ENCODE data around the gene AHNAK.
"Not testable (repeated sequence)": the region's sequence is repeated elsewhere in the genome, so short reads cannot be mapped to it uniquely, and the experiment has no call there.

Gene AHNAK

DNA sequence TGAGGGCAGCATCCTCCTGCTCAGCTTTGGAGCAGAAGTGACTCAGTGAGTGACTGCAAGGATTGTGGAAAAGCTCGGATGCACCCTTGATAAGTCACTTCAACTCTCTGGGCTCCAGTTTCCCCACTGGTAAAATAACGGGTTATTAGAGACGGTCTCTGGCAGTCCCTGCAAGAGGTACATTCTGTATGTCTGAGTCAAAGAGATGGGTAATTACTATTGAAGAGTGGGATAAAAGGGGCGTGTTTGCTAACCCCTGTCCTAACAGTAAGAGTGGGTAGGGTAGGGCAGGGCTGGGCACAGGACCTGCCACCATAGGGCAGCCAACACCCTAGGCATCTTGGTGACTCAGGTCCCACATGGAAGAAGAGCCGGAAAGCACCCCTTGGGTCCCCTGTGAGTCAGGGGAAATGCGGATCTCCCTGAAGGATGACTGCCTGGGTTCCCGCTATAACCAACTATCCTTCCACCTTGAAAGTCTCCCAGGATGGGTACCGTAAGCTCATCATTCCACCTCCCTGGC is 7.3 kb upstream of the AHNAK start:
- TF ChIP-seq, protein P1, sequence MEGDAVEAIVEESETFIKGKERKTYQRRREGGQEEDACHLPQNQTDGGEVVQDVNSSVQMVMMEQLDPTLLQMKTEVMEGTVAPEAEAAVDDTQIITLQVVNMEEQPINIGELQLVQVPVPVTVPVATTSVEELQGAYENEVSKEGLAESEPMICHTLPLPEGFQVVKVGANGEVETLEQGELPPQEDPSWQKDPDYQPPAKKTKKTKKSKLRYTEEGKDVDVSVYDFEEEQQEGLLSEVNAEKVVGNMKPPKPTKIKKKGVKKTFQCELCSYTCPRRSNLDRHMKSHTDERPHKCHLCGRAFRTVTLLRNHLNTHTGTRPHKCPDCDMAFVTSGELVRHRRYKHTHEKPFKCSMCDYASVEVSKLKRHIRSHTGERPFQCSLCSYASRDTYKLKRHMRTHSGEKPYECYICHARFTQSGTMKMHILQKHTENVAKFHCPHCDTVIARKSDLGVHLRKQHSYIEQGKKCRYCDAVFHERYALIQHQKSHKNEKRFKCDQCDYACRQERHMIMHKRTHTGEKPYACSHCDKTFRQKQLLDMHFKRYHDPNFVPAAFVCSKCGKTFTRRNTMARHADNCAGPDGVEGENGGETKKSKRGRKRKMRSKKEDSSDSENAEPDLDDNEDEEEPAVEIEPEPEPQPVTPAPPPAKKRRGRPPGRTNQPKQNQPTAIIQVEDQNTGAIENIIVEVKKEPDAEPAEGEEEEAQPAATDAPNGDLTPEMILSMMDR (IDR thresholded peaks at IDR 0.05; ENCODE audit: control insufficient read depth, extremely low read depth, insufficient read depth): no peak
- DNase-seq (ENCODE audit: low read depth): no peak
- no peak overlapping the region for H3K4me3 ChIP-seq (ENCODE audit: low read depth, low read length)

DNA sequence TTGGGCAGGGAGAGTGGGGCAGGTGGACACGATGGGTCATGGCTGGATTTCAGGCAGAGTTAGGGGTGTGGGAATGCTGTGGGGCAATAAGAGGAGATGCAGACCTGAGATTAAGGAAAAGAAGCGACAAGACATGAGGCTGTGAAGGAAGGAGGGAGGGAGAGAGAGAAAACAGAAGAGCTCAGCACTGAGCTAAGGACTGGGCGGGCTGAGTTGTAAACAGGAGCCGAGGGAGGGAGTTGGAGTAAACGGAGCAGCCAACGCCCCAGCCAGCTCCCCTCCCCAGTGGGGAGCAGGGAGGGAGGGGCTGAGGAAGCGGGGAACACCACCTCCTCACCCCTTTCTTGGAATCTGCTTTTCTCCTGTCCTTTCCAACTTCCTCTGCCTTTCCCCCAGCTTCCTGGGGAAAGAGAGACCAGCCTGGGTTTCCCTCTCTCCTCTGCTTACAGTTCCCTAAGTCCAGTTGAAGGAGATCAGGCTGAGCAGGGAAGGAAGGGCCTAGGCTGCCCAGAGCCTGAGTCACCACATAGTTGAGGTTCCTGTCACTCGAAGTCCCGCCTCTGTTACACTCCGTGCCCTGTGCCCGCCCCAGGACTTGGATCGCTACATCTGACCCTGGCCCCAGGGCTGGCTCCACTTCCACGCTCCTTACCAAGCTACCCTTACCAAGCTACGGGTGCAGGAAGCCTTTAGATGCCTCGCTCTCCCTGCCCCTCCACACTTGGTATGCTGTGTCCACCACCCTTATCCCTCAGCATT is 6.7 kb upstream of the AHNAK start:
- H3K4me3 ChIP-seq (ENCODE audit: low read depth, low read length): no peak overlapping the region
- peak; percentile 81 for DNase-seq (ENCODE audit: low read depth)
- TF ChIP-seq, protein P1 (IDR thresholded peaks at IDR 0.05; ENCODE audit: control insufficient read depth, extremely low read depth, insufficient read depth): no peak

DNA sequence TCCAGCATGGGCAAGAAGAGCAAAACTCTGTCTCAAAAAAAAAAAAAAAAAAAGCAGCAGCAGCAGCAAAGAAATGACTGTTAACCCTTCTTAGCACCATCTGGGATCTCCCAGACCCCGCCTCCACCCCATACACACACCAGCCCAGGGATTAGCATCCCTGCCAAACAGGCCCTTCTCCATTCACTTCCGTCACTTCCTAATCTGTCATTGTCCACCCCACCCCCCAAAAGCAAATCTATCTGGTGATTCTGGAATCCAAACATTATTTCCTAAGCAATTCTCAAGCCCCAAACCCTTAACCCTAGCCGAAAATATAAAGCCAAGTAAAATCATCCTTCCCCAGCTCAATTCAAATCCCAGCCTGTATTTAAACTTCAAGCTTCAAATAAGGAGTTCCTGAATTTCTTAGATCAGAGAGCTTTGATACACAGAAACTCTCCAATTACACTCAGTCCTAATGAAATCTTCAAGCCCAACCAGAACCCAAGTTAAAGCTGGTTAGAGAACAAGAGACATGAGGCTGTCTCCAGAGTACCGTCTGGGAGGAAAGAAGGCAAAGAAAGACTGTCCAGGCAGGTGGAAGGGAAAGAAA is 6.0 kb upstream of the AHNAK start:
- DNase-seq (ENCODE audit: low read depth): no peak
- TF ChIP-seq, protein P1 (IDR thresholded peaks at IDR 0.05; ENCODE audit: control insufficient read depth, extremely low read depth, insufficient read depth): no peak
- no peak overlapping the region for H3K4me3 ChIP-seq (ENCODE audit: low read depth, low read length)

DNA sequence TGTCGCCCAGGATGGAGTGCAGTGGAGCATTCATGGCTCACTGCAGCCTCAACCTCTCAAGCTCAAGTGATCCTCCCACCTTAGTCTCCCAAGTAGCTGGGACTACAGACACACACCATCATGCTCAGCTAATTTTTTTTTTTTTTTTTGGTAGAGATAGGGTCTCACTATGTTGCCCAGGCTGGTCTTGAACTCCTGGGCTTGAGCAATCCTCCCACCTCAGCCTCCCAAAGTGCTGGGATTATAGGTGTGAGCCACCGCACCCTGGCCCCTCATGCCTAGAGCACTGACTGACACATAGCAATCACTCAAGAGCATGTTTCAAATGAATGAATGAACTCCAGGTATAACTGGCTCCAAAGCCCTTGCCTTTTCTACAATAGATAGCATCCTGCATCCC is 3.9 kb upstream of the AHNAK start:
- not testable (repeated sequence) for DNase-seq (ENCODE audit: low read depth)

DNA sequence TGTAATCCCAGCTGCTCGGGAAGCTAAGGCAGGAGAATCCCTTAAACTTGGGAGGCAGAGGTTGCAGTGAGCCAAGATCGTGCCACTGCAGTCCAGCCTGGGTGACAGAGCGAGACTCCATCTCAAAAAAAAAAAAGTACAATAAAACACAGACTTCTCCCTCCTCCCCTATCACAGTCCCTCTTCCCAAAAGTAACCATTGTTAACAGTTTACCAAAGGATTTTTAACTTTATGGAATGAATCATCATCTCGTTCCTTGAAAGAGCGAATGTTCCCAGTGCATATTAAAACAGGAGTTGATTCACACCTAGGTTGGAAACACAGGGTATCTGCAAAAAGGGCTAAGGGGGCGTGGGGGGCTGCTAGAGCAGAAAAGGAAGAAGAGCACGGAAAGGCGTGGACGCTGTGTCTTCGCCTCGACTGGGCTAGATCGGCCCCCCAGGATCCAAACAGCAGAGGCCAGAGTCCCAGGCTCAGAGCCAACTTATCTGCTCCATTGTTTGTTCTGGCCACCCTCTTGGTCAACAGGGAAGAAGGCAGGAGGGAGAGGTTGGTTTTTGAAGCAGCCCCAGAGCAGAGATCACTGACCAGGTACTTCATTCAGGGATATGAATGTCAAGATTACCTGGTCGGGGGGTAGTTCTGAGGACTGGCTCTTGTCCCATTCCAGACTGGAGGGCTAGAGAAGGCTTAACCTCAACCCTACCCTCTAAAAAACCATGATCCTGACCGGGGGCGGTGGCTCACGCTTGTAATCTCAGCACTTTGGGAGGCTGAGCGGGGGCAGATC is 2.1 kb upstream of the AHNAK start:
- peak overlapping the region; percentile 6; the same call in 1 of the 2 replicates for H3K4me3 ChIP-seq (ENCODE audit: low read depth, low read length)
- DNase-seq (ENCODE audit: low read depth): peak; percentile 84
- TF ChIP-seq, protein P1 (IDR thresholded peaks at IDR 0.05; ENCODE audit: control insufficient read depth, extremely low read depth, insufficient read depth): no peak

More for the DNA sequence above, 3.9 kb upstream of the AHNAK start:
- H3K4me3 ChIP-seq (ENCODE audit: low read depth, low read length): not testable (repeated sequence)

DNA sequence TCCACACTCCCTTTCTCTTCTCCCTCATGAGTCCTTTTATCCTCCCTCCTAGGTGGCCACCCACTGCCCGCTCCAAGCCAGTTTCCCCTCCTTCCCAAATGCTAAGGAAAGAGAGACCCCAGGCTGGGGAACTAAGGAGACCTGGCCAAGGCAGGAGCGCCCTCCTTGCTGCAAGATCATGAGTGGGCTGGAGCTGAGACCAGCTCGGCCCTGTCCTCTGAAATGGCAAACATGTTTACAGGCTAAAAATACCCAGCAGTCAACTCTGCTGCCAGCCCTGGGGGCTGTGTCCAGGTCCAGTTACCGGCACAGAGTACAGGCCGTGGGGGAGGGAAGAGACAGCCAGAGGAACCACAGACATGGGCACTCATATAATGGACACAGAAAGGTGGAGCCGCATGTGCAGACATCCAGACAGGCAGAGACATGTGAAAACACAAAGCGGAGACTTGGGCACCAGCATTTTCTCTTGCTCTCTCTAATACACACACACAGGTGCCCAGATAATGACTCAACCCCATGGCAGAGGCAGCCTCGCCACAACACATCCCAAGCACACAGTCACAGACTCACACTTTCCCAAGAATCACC is 1.2 kb upstream of the AHNAK start:
- no peak overlapping the region for H3K4me3 ChIP-seq (ENCODE audit: low read depth, low read length)
- TF ChIP-seq, protein P1 (IDR thresholded peaks at IDR 0.05; ENCODE audit: control insufficient read depth, extremely low read depth, insufficient read depth): no peak
- no peak for DNase-seq (ENCODE audit: low read depth)

Measured in LNCaP clone FGC (cell line).